Lung (tissue), 12 donors: Measurements from ENCODE around the gene RANGAP1. TPM values are rescaled to one million over a fixed set of nuclear protein-coding genes. Genes with fewer than 3 reads are reported as not detected.

Experiments used
- ATAC-seq: fragments of 200-7000 bp; cut with Tn5 transposase; one replicate; pipeline ENCODE4 v1.9.1; 2020; ENCODE audit warnings: moderate number of reproducible peaks; ENCODE audit not compliant: insufficient read depth, low FRiP score
- DNase-seq, 3 donors: peaks; one replicate each; pipeline ENCODE4 v3.0.0-alpha.2; 2013 to 2017
- H3K27ac ChIP-seq, 2 donors: one replicate each; pipeline ENCODE4 v1.5.1; 2013; ENCODE audit warnings: mild to moderate bottlenecking in 2 of 2, moderate library complexity in 2 of 2, control low read depth in 1 of 2, inconsistent platforms in 1 of 2, low read depth in 1 of 2, low read length in 1 of 2
- H3K27me3 ChIP-seq, 3 donors: one replicate each; pipeline ENCODE4 v1.5.1; 2013; ENCODE audit warnings: low read length in 2 of 3; ENCODE audit not compliant: control insufficient read depth in 3 of 3, insufficient read depth in 3 of 3
- H3K36me3 ChIP-seq, 4 donors: one replicate each; pipeline ENCODE4 v1.5.1; 2013; ENCODE audit warnings: low read length in 4 of 4, mild to moderate bottlenecking in 1 of 4, moderate library complexity in 1 of 4; ENCODE audit not compliant: control insufficient read depth in 4 of 4, insufficient read depth in 4 of 4
- H3K4me1 ChIP-seq, 5 donors: one replicate each; pipeline ENCODE4 v1.5.1; 2013; ENCODE audit warnings: low read length in 5 of 5, mild to moderate bottlenecking in 2 of 5, moderate library complexity in 1 of 5; ENCODE audit not compliant: control insufficient read depth in 5 of 5, insufficient read depth in 5 of 5
- H3K4me3 ChIP-seq: one replicate; pipeline ENCODE4 v1.5.1; 2013; ENCODE audit warnings: mild to moderate bottlenecking, control low read depth, moderate library complexity
- H3K9ac ChIP-seq, 2 donors: one replicate each; pipeline ENCODE4 v1.5.1; 2013; ENCODE audit warnings: low read length in 2 of 2, control low read depth in 1 of 2; ENCODE audit not compliant: insufficient read depth in 1 of 2
- H3K9me3 ChIP-seq, 4 donors: one replicate each; pipeline ENCODE4 v1.5.1; 2013; ENCODE audit warnings: low read length in 3 of 4, mild to moderate bottlenecking in 1 of 4, moderate library complexity in 1 of 4; ENCODE audit not compliant: control insufficient read depth in 4 of 4, insufficient read depth in 3 of 4
- WGBS, 2 donors: extraction: QIAGEN DNeasy Blood & Tissue Kit; methylation state at CpG; one replicate each; pipeline ENCODE4 v1.1.7; 2013; 5-methylcytosine and 5-hydroxymethylcytosine counted together
- polyA plus RNA-seq, 2 donors: library from polyadenylated mRNA; stranded (reverse); fragments of 200-250 nt; gene quantifications; one replicate each; pipeline ENCODE4 v1.2.1, GENCODE V29; 2013
- total RNA-seq, 2 donors: library from RNA; depleted of rRNA in 1 of 2; stranded (reverse); fragments of >200 nt in 1 of 2; gene quantifications; one replicate each; pipeline ENCODE4 v1.2.1, GENCODE V29; 2014 to 2021
- TF ChIP-seq, protein P1 (sequence below): IDR thresholded peaks from 2 replicates; pipeline ENCODE4 v1.5.1; 2012; ENCODE audit warnings: mild to moderate bottlenecking; ENCODE audit errors: control extremely low read depth, extremely low read depth
- donor health status: control.
- donor health status: control.
- donor health status: Bipolar disorder and iron deficiency.
- donor health status: healthy.
- donor health status: DM: yes; HTN: yes; CAD: no.

RANGAP1 gene
- total and polyA plus RNA-seq, 4 donors: 21.7 to 49.3 (median 41.2) TPM

GRCh38 chr22:41284465-41284864, 1.5 kb downstream of the RANGAP1 start:
- ATAC-seq (no peak), DNase-seq (no peak)
- WGBS, 2 donors: 93 to 95% methylated on average over 10 of the region's 10 CpGs
- peak overlapping the region in 1 of 2 donors; percentile 2 for H3K27ac ChIP-seq
- TF ChIP-seq, protein P1, sequence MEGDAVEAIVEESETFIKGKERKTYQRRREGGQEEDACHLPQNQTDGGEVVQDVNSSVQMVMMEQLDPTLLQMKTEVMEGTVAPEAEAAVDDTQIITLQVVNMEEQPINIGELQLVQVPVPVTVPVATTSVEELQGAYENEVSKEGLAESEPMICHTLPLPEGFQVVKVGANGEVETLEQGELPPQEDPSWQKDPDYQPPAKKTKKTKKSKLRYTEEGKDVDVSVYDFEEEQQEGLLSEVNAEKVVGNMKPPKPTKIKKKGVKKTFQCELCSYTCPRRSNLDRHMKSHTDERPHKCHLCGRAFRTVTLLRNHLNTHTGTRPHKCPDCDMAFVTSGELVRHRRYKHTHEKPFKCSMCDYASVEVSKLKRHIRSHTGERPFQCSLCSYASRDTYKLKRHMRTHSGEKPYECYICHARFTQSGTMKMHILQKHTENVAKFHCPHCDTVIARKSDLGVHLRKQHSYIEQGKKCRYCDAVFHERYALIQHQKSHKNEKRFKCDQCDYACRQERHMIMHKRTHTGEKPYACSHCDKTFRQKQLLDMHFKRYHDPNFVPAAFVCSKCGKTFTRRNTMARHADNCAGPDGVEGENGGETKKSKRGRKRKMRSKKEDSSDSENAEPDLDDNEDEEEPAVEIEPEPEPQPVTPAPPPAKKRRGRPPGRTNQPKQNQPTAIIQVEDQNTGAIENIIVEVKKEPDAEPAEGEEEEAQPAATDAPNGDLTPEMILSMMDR: no peak
- H3K9ac ChIP-seq: no peak overlapping the region
- H3K4me3 ChIP-seq: no peak overlapping the region
- H3K9me3 ChIP-seq: no peaks in the 10 kb centered on the region
- H3K27me3 ChIP-seq: no peaks in the 10 kb centered on the region
- H3K4me1 ChIP-seq: peaks cover 0 to 16% (median 8%) of the 10 kb centered on the region in 5 donors
- H3K36me3 ChIP-seq: peaks cover 5 to 20% (median 15%) of the 10 kb centered on the region in 4 donors

- TF ChIP-seq, protein P1: no peak
- 90 to 96% methylated on average over 2 of the region's 2 CpGs for WGBS, 2 donors
- ATAC-seq (no peak), DNase-seq (no peak)
- Histone ChIP-seq H3K9ac (no peak overlapping the region), H3K4me3 (no peak overlapping the region), H3K9me3 (no peaks in the 10 kb centered on the region), H3K27ac (no peak overlapping the region), H3K27me3 (no peaks in the 10 kb centered on the region), H3K36me3 (peaks cover 9 to 30% (median 24%) of the 10 kb centered on the region in 4 donors), H3K4me1 (peaks cover 0 to 9% (median 8%) of the 10 kb centered on the region in 5 donors)
Measured at GRCh38 chr22:41280854-41281253, 5.1 kb downstream of the RANGAP1 start.

- TF ChIP-seq, protein P1: no peak
- Histone ChIP-seq H3K9ac (no peak overlapping the region), H3K27me3 (no peaks in the 10 kb centered on the region), H3K9me3 (no peaks in the 10 kb centered on the region), H3K27ac (no peak overlapping the region), H3K36me3 (peaks cover 11 to 31% (median 26%) of the 10 kb centered on the region in 4 donors), H3K4me3 (no peak overlapping the region), H3K4me1 (peaks cover 0 to 4% (median 3%) of the 10 kb centered on the region in 5 donors)
- no peak for DNase-seq
- ATAC-seq: no peak
- WGBS, 2 donors: 74 to 83% methylated on average over 3 of the region's 3 CpGs
Measured at GRCh38 chr22:41280065-41280464, 5.9 kb downstream of the RANGAP1 start.

- H3K27ac ChIP-seq: no peak overlapping the region
- TF ChIP-seq, protein P1: no peak
- H3K4me3 ChIP-seq: no peak overlapping the region
- H3K4me1 ChIP-seq: no peaks in the 10 kb centered on the region
- H3K27me3 ChIP-seq: no peaks in the 10 kb centered on the region
- ATAC-seq (no peak), DNase-seq (no peak)
- H3K36me3 ChIP-seq: peaks cover 18 to 45% (median 27%) of the 10 kb centered on the region in 4 donors
- WGBS, 2 donors: 94 to 96% methylated on average over 4 of the region's 4 CpGs
- H3K9ac ChIP-seq: no peak overlapping the region
- no peaks in the 10 kb centered on the region for H3K9me3 ChIP-seq
Measured at GRCh38 chr22:41274856-41275255, 11.1 kb downstream of the RANGAP1 start.
